HEK293 (cell line): ENCODE data around the gene PTK7.

Source experiments
- CTCF ChIA-PET: fragments of 350-600 bp; formaldehyde crosslinking; extraction: SDS; loops from one replicate; lab custom pipeline; 2021; ENCODE audit warnings: antibody characterized with exemption; lab: Yijun Ruan, JAX
- POLR2A ChIA-PET: fragments of 300-600 bp; formaldehyde crosslinking; extraction: SDS; loops from one replicate; lab custom pipeline; 2020; ENCODE audit warnings: antibody characterized with exemption, inconsistent platforms; lab: Yijun Ruan, JAX
- H3K27ac ChIP-seq: fragments of 200-500 bp; sonication (Bioruptor generic); 2 replicates; pipeline ENCODE4 v1.5.1; 2014; ENCODE audit warnings: low read depth, low read length, control low read depth, inconsistent platforms; ENCODE audit errors: extremely low read depth
- H3K36me3 ChIP-seq, 2 experiments: fragments of 200-500 bp in 1 of 2; sonication (Bioruptor generic) in 1 of 2; 1 replicate in 1 of 2; 2 replicates in 1 of 2; pipeline ENCODE4 v1.5.1; 2014 to 2017; ENCODE audit warnings: inconsistent platforms in 2 of 2, low read length in 2 of 2; ENCODE audit not compliant: control insufficient read depth in 2 of 2, insufficient read depth in 1 of 2
- H3K4me1 ChIP-seq: fragments of 200-500 bp; sonication (Bioruptor generic); 2 replicates; pipeline ENCODE4 v1.5.1; 2014; ENCODE audit warnings: mild to moderate bottlenecking, low read length, inconsistent platforms; ENCODE audit not compliant: control insufficient read depth, insufficient read depth
- H3K4me3 ChIP-seq: 2 replicates; pipeline ENCODE4 v1.5.1; 2011; ENCODE audit warnings: low read depth, mild to moderate bottlenecking, control low read depth, low read length, moderate library complexity
- H3K9me3 ChIP-seq: fragments of 200-500 bp; sonication (Bioruptor generic); 2 replicates; pipeline ENCODE4 v1.5.1; 2014; ENCODE audit warnings: low read depth, low read length, inconsistent platforms; ENCODE audit not compliant: control insufficient read depth, insufficient read depth
- BCL11A ChIP-seq: fragments of 450-650 bp; formaldehyde crosslinking; IDR thresholded peaks from 2 replicates; pipeline ENCODE4 v1.5.1; 2016; ENCODE audit warnings: low read depth, missing biosample characterization, missing genetic modification characterization
- FEZF1 ChIP-seq: fragments of 450-650 bp; formaldehyde crosslinking; IDR thresholded peaks from 2 replicates; pipeline ENCODE4 v1.5.1; 2016; ENCODE audit warnings: missing biosample characterization, missing genetic modification characterization
- GLI4 ChIP-seq: fragments of 450-650 bp; formaldehyde crosslinking; IDR thresholded peaks from 2 replicates; pipeline ENCODE4 v1.5.1; 2016; ENCODE audit warnings: missing biosample characterization, missing genetic modification characterization
- KLF1 ChIP-seq: fragments of 450-650 bp; formaldehyde crosslinking; IDR thresholded peaks from 2 replicates; pipeline ENCODE4 v1.5.1; 2016; ENCODE audit warnings: missing biosample characterization, missing genetic modification characterization
- ZFP41 ChIP-seq: fragments of 450-650 bp; formaldehyde crosslinking; IDR thresholded peaks from 2 replicates; pipeline ENCODE4 v1.5.1; 2016; ENCODE audit warnings: missing biosample characterization, missing genetic modification characterization, borderline replicate concordance
- ZNF10 ChIP-seq: fragments of 450-650 bp; formaldehyde crosslinking; IDR thresholded peaks from 2 replicates; pipeline ENCODE4 v1.5.1; 2017; ENCODE audit warnings: missing biosample characterization, missing genetic modification characterization
- ZNF140 ChIP-seq: fragments of 450-650 bp; formaldehyde crosslinking; IDR thresholded peaks from 2 replicates; pipeline ENCODE4 v1.5.1; 2016; ENCODE audit warnings: missing biosample characterization, missing genetic modification characterization
- ZNF2 ChIP-seq: fragments of 450-650 bp; formaldehyde crosslinking; IDR thresholded peaks from 2 replicates; pipeline ENCODE4 v1.5.1; 2016; ENCODE audit warnings: missing biosample characterization, missing genetic modification characterization
- ZNF223 ChIP-seq: fragments of 450-650 bp; formaldehyde crosslinking; IDR thresholded peaks from 2 replicates; pipeline ENCODE4 v1.5.1; 2016; ENCODE audit warnings: missing biosample characterization, missing genetic modification characterization
- ZNF23 ChIP-seq: fragments of 450-650 bp; formaldehyde crosslinking; IDR thresholded peaks from 2 replicates; pipeline ENCODE4 v1.5.1; 2016; ENCODE audit warnings: missing biosample characterization, missing genetic modification characterization, borderline replicate concordance
- ZNF292 ChIP-seq: fragments of 450-650 bp; formaldehyde crosslinking; IDR thresholded peaks from 2 replicates; pipeline ENCODE4 v1.5.1; 2016; ENCODE audit warnings: low read depth, missing biosample characterization, missing genetic modification characterization, borderline replicate concordance
- ZNF302 ChIP-seq: fragments of 450-650 bp; formaldehyde crosslinking; IDR thresholded peaks from 2 replicates; pipeline ENCODE4 v1.5.1; 2016; ENCODE audit warnings: missing biosample characterization, missing genetic modification characterization, low read depth
- ZNF335 ChIP-seq: fragments of 450-650 bp; formaldehyde crosslinking; conservative IDR thresholded peaks from 2 replicates; pipeline ENCODE4 v1.5.1; 2016; ENCODE audit warnings: missing biosample characterization, missing genetic modification characterization
- ZNF404 ChIP-seq: fragments of 450-650 bp; formaldehyde crosslinking; IDR thresholded peaks from 2 replicates; pipeline ENCODE4 v1.5.1; 2017; ENCODE audit warnings: missing biosample characterization, missing genetic modification characterization
- ZNF416 ChIP-seq: fragments of 450-650 bp; formaldehyde crosslinking; IDR thresholded peaks from 2 replicates; pipeline ENCODE4 v1.5.1; 2016; ENCODE audit warnings: missing biosample characterization, missing genetic modification characterization
- ZNF433 ChIP-seq: fragments of 450-650 bp; formaldehyde crosslinking; IDR thresholded peaks from 2 replicates; pipeline ENCODE4 v1.5.1; 2016; ENCODE audit warnings: missing biosample characterization, missing genetic modification characterization, low read depth
- ZNF558 ChIP-seq: fragments of 450-650 bp; formaldehyde crosslinking; IDR thresholded peaks from 2 replicates; pipeline ENCODE4 v1.5.1; 2016; ENCODE audit warnings: missing biosample characterization, missing genetic modification characterization
- ZNF670 ChIP-seq: fragments of 450-650 bp; formaldehyde crosslinking; IDR thresholded peaks from 2 replicates; pipeline ENCODE4 v1.5.1; 2016; ENCODE audit warnings: missing biosample characterization, missing genetic modification characterization, low read depth
- ZSCAN16 ChIP-seq: fragments of 450-650 bp; formaldehyde crosslinking; IDR thresholded peaks from 2 replicates; pipeline ENCODE4 v1.5.1; 2016; ENCODE audit warnings: missing biosample characterization, missing genetic modification characterization
- TF ChIP-seq, protein P1 (sequence below): fragments of 450-650 bp; formaldehyde crosslinking; IDR thresholded peaks from 2 replicates; pipeline ENCODE4 v1.5.1; 2017; ENCODE audit warnings: missing biosample characterization, missing genetic modification characterization
- TF ChIP-seq, protein P2 (sequence below): fragments of 450-650 bp; formaldehyde crosslinking; optimal IDR thresholded peaks from 2 replicates; pipeline ENCODE3; 2016; ENCODE audit warnings: missing biosample characterization, mild to moderate bottlenecking, missing genetic modification characterization
- TF ChIP-seq, protein P3 (sequence below): fragments of 450-650 bp; IDR thresholded peaks from 2 replicates; pipeline ENCODE4 v1.5.1; 2018; ENCODE audit warnings: missing biosample characterization, mild to moderate bottlenecking, missing genetic modification characterization

PTK7 gene

DNA sequence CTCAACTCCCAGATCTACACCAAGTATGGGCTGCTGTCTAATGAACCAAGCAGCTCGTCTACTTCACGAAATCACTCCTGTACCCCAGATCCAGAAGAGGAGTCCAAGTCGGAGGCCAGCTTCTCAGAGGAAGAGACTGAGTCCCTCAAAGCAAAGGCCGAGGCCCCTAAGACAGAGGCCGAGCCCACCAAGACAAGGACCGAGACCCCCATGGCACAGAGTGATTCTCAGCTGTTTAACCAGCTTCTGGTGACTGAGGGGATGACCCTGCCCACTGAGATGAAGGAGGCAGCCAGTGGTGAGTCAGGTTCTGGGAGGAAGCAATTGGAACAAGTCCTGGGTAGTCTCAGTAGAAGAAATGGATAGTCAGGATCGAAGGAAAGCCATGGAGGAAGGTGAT lies 111.7 kb downstream of the PTK7 start (continued):
- TF ChIP-seq, protein P1, sequence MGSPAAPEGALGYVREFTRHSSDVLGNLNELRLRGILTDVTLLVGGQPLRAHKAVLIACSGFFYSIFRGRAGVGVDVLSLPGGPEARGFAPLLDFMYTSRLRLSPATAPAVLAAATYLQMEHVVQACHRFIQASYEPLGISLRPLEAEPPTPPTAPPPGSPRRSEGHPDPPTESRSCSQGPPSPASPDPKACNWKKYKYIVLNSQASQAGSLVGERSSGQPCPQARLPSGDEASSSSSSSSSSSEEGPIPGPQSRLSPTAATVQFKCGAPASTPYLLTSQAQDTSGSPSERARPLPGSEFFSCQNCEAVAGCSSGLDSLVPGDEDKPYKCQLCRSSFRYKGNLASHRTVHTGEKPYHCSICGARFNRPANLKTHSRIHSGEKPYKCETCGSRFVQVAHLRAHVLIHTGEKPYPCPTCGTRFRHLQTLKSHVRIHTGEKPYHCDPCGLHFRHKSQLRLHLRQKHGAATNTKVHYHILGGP (tag by site-specific recombination) = no peak
- no peak for TF ChIP-seq ZNF433 (tag by site-specific recombination)
- no peak for TF ChIP-seq ZNF558 (tag by site-specific recombination)
- no peak for TF ChIP-seq ZSCAN16 (tag by site-specific recombination)
- TF ChIP-seq ZNF292 (tag by site-specific recombination) = no peak
- TF ChIP-seq, protein P2, sequence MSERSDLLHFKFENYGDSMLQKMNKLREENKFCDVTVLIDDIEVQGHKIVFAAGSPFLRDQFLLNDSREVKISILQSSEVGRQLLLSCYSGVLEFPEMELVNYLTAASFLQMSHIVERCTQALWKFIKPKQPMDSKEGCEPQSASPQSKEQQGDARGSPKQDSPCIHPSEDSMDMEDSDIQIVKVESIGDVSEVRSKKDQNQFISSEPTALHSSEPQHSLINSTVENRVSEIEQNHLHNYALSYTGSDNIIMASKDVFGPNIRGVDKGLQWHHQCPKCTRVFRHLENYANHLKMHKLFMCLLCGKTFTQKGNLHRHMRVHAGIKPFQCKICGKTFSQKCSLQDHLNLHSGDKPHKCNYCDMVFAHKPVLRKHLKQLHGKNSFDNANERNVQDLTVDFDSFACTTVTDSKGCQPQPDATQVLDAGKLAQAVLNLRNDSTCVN (tag by site-specific recombination) = no peak
- TF ChIP-seq ZFP41 (tag by site-specific recombination) = no peak
- TF ChIP-seq KLF1 (tag by site-specific recombination) = no peak
- no peak for TF ChIP-seq ZNF140
- no peak for TF ChIP-seq ZNF2 (tag by site-specific recombination)
- TF ChIP-seq BCL11A (tag by site-specific recombination) = no peak

DNA sequence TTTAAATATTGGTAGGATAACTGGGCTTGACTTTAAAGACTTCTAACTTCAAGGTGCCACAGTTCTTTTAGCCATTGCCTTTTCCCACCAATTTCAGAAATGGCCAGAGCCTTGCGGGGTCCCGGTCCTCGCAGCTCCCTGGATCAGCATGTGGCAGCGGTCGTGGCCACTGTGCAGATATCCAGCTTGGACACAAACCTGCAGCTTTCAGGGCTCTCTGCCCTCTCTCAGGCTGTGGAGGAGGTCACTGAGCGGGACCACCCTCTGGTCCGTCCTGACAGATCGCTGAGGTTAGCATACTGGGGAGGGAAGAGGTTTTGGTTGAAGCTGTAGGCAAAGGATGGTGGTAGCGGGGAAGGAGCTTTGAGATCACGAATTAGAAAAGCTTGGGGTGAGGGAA lies 112.3 kb downstream of the PTK7 start:
- ChIA-PET POLR2A (no interaction called here), CTCF (interaction anchor here (1.2 to 1.6 kb wide), 2 partner anchors 41 to 147 kb away, joined by 4 read pairs; partner anchors contain the start of gene DNPH1)
- Histone ChIP-seq H3K36me3 (peaks cover 2 to 44% of the 10 kb centered on the region in 2 experiments; a peak in 2 of 3 replicates), H3K4me1 (no peaks in the 10 kb centered on the region), H3K4me3 (no peak overlapping the region), H3K9me3 (no peaks in the 10 kb centered on the region), H3K27ac (no peak overlapping the region)
- TF ChIP-seq ZNF10 (tag by site-specific recombination) = no peak
- TF ChIP-seq ZNF23 (tag by site-specific recombination) = no peak
- TF ChIP-seq ZNF416 (tag by site-specific recombination) = no peak
- no peak for TF ChIP-seq ZNF404
- TF ChIP-seq, all 188 proteins: peak for 0

DNA sequence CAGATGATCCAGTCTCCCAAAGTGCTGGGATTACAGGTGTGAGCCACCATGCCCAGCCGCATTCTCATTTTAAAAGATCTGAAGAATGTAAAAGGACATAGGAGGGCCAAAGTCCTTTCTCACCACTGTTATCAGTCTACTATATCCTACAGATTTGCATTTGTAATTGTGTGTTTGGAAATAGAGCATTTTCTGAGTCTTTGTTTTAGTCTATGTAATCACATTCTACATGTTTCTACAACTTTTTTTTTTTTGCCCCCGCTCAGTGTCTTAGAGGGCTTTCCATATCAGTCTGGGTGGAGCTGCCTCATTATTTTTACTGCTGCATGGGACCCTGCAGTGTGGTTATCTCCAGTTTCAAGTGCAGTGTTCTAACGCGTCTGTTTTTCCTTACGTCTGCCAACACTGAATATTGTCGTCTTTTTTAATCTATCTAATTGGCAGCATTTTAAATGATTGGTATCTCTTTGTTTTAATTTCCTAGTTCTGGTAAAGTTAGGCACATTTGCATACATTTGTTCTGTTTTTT lies 113.7 kb downstream of the PTK7 start:
- TF ChIP-seq ZNF223 (tag by site-specific recombination) (no peak), ZNF302 (no peak), GLI4 (tag by site-specific recombination) (no peak), ZNF670 (tag by site-specific recombination) (no peak), ZNF335 (peak; percentile 20; the same call in 1 of the 2 replicates), FEZF1 (tag by site-specific recombination) (no peak)
- TF ChIP-seq, protein P3, sequence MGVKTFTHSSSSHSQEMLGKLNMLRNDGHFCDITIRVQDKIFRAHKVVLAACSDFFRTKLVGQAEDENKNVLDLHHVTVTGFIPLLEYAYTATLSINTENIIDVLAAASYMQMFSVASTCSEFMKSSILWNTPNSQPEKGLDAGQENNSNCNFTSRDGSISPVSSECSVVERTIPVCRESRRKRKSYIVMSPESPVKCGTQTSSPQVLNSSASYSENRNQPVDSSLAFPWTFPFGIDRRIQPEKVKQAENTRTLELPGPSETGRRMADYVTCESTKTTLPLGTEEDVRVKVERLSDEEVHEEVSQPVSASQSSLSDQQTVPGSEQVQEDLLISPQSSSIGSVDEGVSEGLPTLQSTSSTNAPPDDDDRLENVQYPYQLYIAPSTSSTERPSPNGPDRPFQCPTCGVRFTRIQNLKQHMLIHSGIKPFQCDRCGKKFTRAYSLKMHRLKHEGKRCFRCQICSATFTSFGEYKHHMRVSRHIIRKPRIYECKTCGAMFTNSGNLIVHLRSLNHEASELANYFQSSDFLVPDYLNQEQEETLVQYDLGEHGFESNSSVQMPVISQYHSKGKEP (tag by site-specific recombination) = peak; percentile 71
- H3K4me3 ChIP-seq = no peak overlapping the region
- H3K4me1 ChIP-seq = no peaks in the 10 kb centered on the region
- ChIA-PET POLR2A (interaction anchor here (0.7 kb wide), 1 partner anchor 17 kb away, joined by 3 read pairs; no protein-coding TSS in a partner anchor), CTCF (interaction anchor here (1.2 to 1.3 kb wide), 2 partner anchors 9 to 15 kb away, joined by 3 read pairs; no protein-coding TSS in a partner anchor)
- H3K27ac ChIP-seq = no peak overlapping the region
- peaks cover 8 to 37% of the 10 kb centered on the region in 2 experiments; a peak in 2 of 3 replicates for H3K36me3 ChIP-seq
- no peaks in the 10 kb centered on the region for H3K9me3 ChIP-seq
